IPS-18a (cell line): Measurements from ENCODE around the gene TOMM22.

Experiments used
- H3K27ac ChIP-seq: one replicate; pipeline ENCODE4 v1.5.1; 2013; ENCODE audit warnings: low read length
- H3K27me3 ChIP-seq: one replicate; pipeline ENCODE4 v1.6.1; 2013; ENCODE audit warnings: mild to moderate bottlenecking, low read length; ENCODE audit not compliant: control insufficient read depth, insufficient read depth
- H3K36me3 ChIP-seq: one replicate; pipeline ENCODE4 v1.6.1; 2013; ENCODE audit warnings: low read depth, low read length; ENCODE audit not compliant: control insufficient read depth
- H3K4me1 ChIP-seq: one replicate; pipeline ENCODE4 v1.6.1; 2013; ENCODE audit warnings: low read depth, low read length; ENCODE audit not compliant: control insufficient read depth
- H3K4me3 ChIP-seq: one replicate; pipeline ENCODE4 v1.5.1; 2013; ENCODE audit warnings: low read length
- H3K9ac ChIP-seq: one replicate; pipeline ENCODE4 v1.6.1; 2013; ENCODE audit warnings: mild to moderate bottlenecking, low read length, moderate library complexity
- H3K9me3 ChIP-seq: one replicate; pipeline ENCODE4 v1.6.1; 2013; ENCODE audit warnings: low read depth, low read length; ENCODE audit not compliant: control insufficient read depth

Gene TOMM22

DNA sequence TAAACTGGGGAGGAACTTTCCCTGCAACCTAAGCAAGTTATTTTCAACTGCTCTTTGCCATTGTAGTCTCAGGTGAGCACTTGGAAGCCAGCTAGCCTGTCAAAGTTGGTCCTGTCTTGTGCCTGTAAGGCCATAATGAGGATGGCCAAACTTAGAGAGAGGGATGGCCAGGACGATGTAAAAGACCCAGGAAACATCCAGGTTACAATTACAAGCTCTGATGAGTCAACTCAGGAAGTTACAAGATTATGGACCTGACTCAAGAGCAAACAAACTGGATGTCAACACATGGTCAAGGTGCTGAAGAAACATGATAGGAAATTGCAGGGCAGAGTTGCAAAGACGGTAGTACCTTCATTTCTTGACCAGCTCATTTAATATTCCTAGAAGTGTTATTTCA lies 25.6 kb downstream of the TOMM22 start:
- Histone ChIP-seq H3K36me3 (peaks cover 6% of the 10 kb centered on the region), H3K27me3 (no peaks in the 10 kb centered on the region), H3K9me3 (no peaks in the 10 kb centered on the region), H3K4me3 (peak overlapping the region; percentile 95), H3K4me1 (peaks cover 32% of the 10 kb centered on the region), H3K27ac (no peak overlapping the region), H3K9ac (no peak overlapping the region)

DNA sequence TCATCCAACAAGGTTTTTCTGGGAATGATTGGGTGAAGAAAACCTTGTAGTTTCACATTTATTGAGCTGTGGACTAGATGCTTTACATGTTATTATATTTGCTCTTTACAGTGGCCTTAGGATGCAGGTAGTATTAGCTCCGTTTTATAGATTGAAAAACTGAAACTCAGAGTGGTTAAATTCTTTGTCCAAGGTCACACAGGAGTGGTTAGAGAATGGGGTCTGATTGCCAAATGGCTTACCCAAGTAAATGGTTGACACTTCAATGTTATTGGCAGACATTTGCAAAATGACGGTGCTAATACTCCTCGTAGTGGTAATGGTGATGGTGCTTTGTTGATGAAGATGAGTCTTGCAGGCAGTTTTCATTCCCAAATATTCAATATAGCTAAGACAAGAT lies 26.2 kb downstream of the TOMM22 start:
- Histone ChIP-seq H3K27me3 (no peaks in the 10 kb centered on the region), H3K4me1 (peaks cover 35% of the 10 kb centered on the region), H3K36me3 (peaks cover 6% of the 10 kb centered on the region), H3K4me3 (no peak overlapping the region), H3K9me3 (no peaks in the 10 kb centered on the region), H3K27ac (no peak overlapping the region), H3K9ac (no peak overlapping the region)

DNA sequence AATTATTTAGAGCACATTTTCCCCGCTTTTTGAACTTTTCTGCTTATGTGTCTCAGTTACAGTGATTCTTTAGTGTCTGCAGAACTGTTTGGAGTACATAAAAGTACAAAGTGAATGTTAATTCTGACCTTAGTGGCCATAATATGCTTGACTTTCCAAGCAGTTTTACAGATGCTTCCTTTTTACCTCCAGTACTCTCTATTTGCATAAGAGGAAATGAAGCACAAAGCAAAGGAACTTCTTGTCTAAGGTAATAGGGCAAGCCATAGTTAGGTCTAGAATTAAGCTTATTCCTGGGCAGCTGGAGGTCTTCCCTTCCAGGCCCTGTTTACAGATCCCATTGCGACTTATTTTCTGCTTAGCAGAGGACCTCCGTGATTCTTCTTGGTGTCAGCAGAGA lies 27.5 kb downstream of the TOMM22 start:
- Histone ChIP-seq H3K36me3 (peaks cover 6% of the 10 kb centered on the region), H3K9me3 (no peaks in the 10 kb centered on the region), H3K4me3 (no peak overlapping the region), H3K4me1 (peaks cover 38% of the 10 kb centered on the region), H3K27ac (no peak overlapping the region), H3K9ac (no peak overlapping the region), H3K27me3 (no peaks in the 10 kb centered on the region)

DNA sequence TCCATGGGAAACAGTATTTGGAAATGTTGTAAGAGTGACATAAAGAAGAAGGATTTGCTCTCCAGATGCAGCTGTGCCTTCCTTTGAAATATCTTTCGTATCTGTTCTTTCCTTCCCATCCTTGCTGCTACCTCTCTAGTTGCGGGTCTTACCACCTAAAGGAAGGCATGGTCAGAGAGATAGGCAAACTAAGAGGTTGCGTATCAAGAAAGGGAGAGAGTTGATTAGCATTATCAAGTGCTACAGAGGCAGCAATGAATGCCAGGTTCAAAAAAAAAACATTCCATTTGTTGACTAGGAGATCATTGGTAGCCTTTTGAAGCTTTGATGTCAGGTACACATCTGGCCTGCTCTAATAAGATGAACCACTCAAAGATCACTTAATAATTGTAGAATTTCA lies 28.6 kb downstream of the TOMM22 start:
- H3K36me3 ChIP-seq: peaks cover 6% of the 10 kb centered on the region
- peaks cover 30% of the 10 kb centered on the region for H3K4me1 ChIP-seq

DNA sequence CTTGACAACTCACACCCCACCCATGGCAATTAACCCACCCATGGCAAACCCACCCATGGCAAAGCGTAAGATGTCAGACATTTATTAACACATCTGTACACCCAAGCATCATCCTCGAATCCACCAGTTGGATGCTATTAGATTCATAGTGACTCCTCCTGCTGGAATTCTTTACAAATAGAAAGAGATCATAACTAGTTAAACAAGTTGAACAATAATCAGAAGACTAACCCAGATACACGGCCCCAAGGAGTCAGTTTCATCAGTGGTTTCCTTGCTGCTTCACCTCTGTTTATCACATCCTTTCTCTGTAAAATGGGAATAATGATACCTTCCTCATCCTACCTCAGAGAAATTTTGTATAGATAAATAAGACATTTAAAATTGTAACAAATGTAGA lies 29.1 kb downstream of the TOMM22 start:
- peaks cover 30% of the 10 kb centered on the region for H3K4me1 ChIP-seq
- H3K9me3 ChIP-seq: no peaks in the 10 kb centered on the region
- H3K9ac ChIP-seq: no peak overlapping the region
- H3K27me3 ChIP-seq: no peaks in the 10 kb centered on the region
- H3K27ac ChIP-seq: no peak overlapping the region
- peaks cover 8% of the 10 kb centered on the region for H3K36me3 ChIP-seq
- H3K4me3 ChIP-seq: no peak overlapping the region

More for the DNA sequence above, 28.6 kb downstream of the TOMM22 start:
- Histone ChIP-seq H3K9ac (no peak overlapping the region), H3K27me3 (no peaks in the 10 kb centered on the region), H3K9me3 (no peaks in the 10 kb centered on the region), H3K27ac (no peak overlapping the region), H3K4me3 (no peak overlapping the region)

DNA sequence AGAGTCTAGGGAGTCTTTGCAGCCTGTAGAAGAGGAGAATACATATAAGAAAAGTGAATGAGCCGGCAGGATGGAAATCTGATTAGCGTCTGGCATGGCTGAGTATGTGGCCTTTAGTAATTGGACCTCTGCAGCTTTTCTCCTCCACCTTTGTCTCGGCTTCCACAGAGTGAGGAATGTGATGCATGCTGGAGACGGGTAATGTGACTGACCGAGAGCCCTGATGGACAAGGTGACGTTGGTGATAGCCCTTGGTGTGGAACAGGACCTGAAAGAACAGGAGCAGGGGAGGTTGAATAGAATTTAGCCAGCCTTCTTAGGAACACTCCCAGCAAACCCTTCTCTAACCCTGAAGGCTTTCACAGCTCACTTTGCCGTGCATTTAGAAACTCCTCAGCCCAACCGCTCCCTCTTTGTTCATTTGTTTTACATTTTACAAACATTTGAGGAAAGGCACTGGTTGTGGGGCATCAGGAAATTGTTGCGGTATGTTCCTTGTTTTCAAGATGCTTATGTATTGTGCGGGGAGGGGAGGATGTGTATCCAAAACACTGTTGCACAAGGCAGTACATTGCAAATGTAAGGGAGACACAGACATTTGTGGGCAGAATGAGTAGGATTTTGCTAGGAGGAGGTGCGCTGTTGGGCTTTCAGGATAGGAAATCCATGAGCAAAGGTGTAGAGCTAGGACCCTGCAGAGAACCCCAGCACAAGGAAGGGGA lies 30.9 kb downstream of the TOMM22 start:
- H3K4me1 ChIP-seq: peaks cover 22% of the 10 kb centered on the region
- no peaks in the 10 kb centered on the region for H3K27me3 ChIP-seq
- no peaks in the 10 kb centered on the region for H3K9me3 ChIP-seq
- no peak overlapping the region for H3K9ac ChIP-seq
- no peak overlapping the region for H3K27ac ChIP-seq
- no peak overlapping the region for H3K4me3 ChIP-seq
- H3K36me3 ChIP-seq: peaks cover 26% of the 10 kb centered on the region

DNA sequence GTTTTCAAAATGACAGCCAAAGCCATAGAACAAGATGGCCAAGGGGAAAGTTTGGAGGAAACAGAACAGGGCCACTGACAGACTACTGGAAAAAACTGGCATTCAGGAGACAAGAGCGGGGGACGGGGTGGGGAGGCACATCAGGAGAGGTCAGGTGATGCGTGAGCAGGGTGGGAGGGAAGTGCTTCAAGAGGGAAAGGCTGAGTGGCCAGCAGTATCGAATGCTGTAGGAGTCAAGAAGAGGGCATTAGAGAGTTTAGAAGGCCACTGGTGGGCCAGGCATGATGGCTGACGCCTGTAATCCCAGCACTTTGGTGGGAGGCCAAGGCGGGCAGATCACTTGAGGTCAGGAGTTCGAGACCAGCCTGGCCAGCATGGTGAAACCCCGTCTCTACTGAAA lies 32.2 kb downstream of the TOMM22 start:
- Histone ChIP-seq H3K36me3 (peaks cover 33% of the 10 kb centered on the region), H3K4me3 (no peak overlapping the region), H3K4me1 (peaks cover 17% of the 10 kb centered on the region), H3K27ac (no peak overlapping the region), H3K9me3 (no peaks in the 10 kb centered on the region), H3K9ac (no peak overlapping the region), H3K27me3 (no peaks in the 10 kb centered on the region)

DNA sequence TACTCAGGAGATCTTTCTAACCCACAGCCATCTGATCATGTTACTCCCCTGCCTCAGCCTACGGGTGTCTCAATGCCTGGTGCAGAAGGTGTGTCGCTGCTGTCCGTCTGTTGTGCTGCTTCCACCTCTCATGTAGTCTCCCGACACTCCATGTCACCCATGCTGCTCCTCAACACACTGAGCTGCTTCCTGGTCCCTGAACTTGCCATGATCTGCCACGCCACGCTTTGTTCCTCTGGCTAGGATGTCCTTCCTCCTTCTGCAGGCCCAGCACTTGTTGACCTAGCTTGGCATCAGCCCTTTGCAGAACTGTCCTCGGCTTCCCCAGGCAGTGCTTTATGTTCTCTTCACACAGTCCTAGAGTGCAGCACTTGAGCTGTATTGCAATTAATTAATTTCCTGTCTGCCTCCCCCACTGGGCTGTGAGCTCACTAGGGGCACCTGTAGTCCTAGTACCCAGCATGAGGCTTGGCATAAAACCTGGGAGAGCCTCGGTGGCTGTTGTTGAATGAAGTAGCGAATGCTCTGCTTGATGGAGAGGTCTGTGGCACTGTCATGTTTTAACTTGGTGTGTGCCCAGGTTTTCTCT lies 33.5 kb downstream of the TOMM22 start:
- no peak overlapping the region for H3K4me3 ChIP-seq
- no peaks in the 10 kb centered on the region for H3K27me3 ChIP-seq
- H3K4me1 ChIP-seq: peaks cover 17% of the 10 kb centered on the region
- peaks cover 27% of the 10 kb centered on the region for H3K36me3 ChIP-seq
- no peak overlapping the region for H3K27ac ChIP-seq
- no peaks in the 10 kb centered on the region for H3K9me3 ChIP-seq
- no peak overlapping the region for H3K9ac ChIP-seq

DNA sequence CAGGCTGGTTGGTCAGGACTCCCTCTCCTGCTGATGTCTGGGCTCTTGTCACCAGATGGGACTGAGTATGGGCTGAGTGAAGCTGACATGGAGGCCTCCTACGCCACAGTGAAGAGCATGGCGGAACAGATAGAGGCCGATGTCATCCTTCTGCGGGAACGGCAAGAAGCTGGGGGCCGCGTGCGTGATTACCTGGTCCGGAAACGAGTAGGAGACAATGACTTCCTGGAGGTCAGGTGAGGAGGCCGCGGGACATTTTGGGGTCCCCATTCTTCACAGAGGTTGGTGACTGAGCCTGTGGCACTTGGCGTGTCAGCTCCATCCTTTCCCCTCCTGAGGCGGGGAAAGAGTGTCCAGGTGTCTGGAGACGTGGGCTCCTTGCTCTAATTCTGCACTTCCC lies 34.1 kb downstream of the TOMM22 start:
- H3K4me1 ChIP-seq: peaks cover 17% of the 10 kb centered on the region
- no peak overlapping the region for H3K9ac ChIP-seq
- H3K36me3 ChIP-seq: peaks cover 30% of the 10 kb centered on the region
- H3K9me3 ChIP-seq: no peaks in the 10 kb centered on the region
- no peaks in the 10 kb centered on the region for H3K27me3 ChIP-seq
- H3K27ac ChIP-seq: no peak overlapping the region
- H3K4me3 ChIP-seq: no peak overlapping the region

DNA sequence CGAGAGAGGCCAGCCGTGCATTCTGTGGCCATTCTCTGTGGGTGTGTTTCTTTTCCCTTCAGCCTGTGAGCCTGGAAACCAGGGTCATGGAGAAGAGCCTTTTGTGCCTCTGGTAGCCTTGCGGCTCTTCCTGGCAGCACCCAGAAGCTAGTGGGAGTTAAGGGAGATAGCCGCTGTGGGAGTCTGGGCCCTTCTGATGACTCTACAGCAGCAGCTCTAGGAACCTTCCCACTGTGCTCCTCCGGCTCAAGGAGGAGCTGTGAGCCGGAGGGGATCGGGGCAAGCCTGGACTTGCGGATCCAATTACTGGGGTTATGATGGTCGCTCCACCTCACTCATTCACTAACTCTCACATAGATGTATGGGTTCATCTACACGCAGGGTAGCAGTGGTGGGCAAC lies 34.5 kb downstream of the TOMM22 start:
- peaks cover 31% of the 10 kb centered on the region for H3K36me3 ChIP-seq
- H3K4me1 ChIP-seq: peaks cover 17% of the 10 kb centered on the region
- H3K27ac ChIP-seq: no peak overlapping the region
- no peaks in the 10 kb centered on the region for H3K27me3 ChIP-seq
- no peak overlapping the region for H3K4me3 ChIP-seq
- H3K9me3 ChIP-seq: no peaks in the 10 kb centered on the region
- no peak overlapping the region for H3K9ac ChIP-seq

DNA sequence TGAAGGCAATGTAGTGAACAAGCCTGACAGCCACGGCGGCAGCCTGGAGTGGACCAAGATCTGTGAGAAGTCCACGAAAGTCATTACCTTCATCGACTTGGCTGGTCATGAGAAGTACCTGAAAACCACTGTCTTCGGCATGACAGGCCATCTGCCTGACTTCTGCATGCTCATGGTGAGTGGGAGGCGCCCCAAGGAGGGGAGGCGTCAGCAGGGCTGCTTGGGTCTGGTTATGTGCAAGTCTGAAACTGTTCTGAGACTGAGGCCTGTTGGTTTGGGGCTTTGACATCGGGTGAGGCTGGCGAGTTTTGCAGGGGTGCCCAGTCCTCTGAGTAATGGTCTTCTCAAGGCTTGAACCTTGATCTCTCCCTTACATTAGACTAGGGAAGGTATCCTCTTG lies 35.1 kb downstream of the TOMM22 start:
- Histone ChIP-seq H3K4me3 (no peak overlapping the region), H3K27me3 (no peaks in the 10 kb centered on the region), H3K27ac (no peak overlapping the region), H3K9me3 (no peaks in the 10 kb centered on the region), H3K4me1 (peaks cover 17% of the 10 kb centered on the region), H3K36me3 (peaks cover 35% of the 10 kb centered on the region), H3K9ac (no peak overlapping the region)

DNA sequence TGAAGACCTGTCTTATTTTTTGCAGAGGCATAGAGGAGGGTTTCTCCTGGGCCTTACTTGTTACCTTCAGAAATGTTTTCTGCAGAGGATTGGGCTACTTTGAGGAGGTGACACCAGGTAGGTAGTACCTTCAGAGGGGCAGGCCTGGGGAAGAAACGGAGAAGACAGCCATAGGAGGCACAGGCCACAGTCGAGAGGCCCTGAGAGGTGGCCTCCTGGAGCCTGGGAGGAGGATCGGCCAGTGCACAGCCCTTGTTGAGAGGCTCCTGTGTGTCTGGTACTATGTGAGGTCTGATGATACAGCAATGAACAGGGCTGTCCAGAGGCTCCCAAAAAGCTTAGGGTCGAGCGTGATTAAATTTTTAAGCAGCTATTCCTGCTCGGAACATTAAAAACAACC lies 35.5 kb downstream of the TOMM22 start:
- H3K4me1 ChIP-seq: peaks cover 15% of the 10 kb centered on the region
- no peak overlapping the region for H3K4me3 ChIP-seq
- peaks cover 38% of the 10 kb centered on the region for H3K36me3 ChIP-seq
- no peaks in the 10 kb centered on the region for H3K27me3 ChIP-seq
- H3K27ac ChIP-seq: no peak overlapping the region
- H3K9ac ChIP-seq: no peak overlapping the region
- H3K9me3 ChIP-seq: no peaks in the 10 kb centered on the region
